Upper lobe of left lung (tissue), 4 donors: Measurements from ENCODE around the gene KDM2A.
"Not testable (repeated sequence)": the region's sequence is repeated elsewhere in the genome, so short reads cannot be mapped to it uniquely, and the experiment has no call there.

Experiments
- EP300 ChIP-seq, 4 donors: sonication (generic); formaldehyde crosslinking; IDR thresholded peaks; one replicate each; pipeline ENCODE4 v1.5.1; 2017; ENCODE audit warnings: antibody characterized with exemption in 4 of 4, control low read depth in 2 of 4
- POLR2A ChIP-seq, 4 donors: fragments of 450-650 bp; IDR thresholded peaks; one replicate each; pipeline ENCODE4 v1.5.1; 2016 to 2017; ENCODE audit warnings: antibody characterized with exemption in 4 of 4, mild to moderate bottlenecking in 2 of 4
- TF ChIP-seq, protein P1 (sequence below), 6 experiments: fragments of 450-650 bp in 4 of 6; fragments of 200-600 bp in 2 of 6; sonication (generic) in 2 of 6; IDR thresholded peaks; one replicate each; pipeline ENCODE4 v1.5.1; 2016 to 2019; ENCODE audit warnings: antibody characterized with exemption in 6 of 6

- not testable (repeated sequence) for TF ChIP-seq EP300, POLR2A (IDR thresholded peaks at IDR 0.05)
- TF ChIP-seq, protein P1, sequence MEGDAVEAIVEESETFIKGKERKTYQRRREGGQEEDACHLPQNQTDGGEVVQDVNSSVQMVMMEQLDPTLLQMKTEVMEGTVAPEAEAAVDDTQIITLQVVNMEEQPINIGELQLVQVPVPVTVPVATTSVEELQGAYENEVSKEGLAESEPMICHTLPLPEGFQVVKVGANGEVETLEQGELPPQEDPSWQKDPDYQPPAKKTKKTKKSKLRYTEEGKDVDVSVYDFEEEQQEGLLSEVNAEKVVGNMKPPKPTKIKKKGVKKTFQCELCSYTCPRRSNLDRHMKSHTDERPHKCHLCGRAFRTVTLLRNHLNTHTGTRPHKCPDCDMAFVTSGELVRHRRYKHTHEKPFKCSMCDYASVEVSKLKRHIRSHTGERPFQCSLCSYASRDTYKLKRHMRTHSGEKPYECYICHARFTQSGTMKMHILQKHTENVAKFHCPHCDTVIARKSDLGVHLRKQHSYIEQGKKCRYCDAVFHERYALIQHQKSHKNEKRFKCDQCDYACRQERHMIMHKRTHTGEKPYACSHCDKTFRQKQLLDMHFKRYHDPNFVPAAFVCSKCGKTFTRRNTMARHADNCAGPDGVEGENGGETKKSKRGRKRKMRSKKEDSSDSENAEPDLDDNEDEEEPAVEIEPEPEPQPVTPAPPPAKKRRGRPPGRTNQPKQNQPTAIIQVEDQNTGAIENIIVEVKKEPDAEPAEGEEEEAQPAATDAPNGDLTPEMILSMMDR (IDR thresholded peaks at IDR 0.05) = not testable (repeated sequence)
Measured at GRCh38 chr11:67198781-67199180, 79.7 kb downstream of the KDM2A start.
